SH-SY5Y (cell line): ENCODE measurements around the gene SFI1.

ENCODE experiments used
- GATA2 ChIP-seq: IDR thresholded peaks from 2 replicates; pipeline ENCODE4 v1.6.1; 2011; ENCODE audit warnings: mild to moderate bottlenecking, low read depth, low read length
- GATA3 ChIP-seq: IDR thresholded peaks from 2 replicates; pipeline ENCODE4 v1.6.1; 2011; ENCODE audit warnings: low read depth, mild to moderate bottlenecking, low read length, moderate library complexity

Gene SFI1

DNA sequence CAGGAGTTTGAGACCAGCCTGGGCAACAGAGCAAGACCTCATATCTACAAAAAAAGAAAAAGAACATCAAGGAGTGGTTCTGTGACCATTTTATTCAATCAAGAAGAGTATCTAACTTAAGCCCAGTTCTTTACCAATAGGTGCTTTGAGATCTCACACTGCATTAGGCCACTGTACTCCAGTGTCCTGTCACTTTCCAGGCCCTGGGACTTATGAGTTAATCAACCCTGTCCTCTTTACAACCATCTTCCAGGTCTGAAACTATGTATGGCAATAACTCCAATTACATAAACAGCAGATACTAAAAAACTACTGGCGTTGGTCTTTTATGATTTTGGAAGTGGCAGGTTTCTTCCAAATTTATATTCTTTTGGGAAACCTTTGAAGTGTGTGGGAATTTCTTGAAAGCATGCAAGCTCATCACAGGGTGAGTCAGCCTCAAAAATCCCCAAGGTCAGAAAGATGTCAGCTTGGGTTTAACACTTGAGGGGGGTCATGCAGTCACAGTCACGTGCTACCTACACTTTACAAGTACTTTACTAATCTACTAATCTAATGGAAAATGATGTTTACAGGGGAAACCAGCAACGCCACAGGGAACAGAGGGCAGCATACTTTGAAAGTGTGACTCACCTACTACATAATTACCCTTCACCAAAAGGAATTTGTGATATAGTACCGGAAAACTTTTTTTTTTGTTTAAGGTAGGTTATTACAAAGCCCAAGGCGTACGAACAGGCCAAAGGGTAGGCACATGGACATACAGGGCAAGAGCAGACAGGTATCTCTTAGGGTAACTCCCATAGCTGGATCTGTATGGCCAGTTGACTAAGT, 150.1 kb downstream of the SFI1 start:
- TF ChIP-seq GATA3 (no peak), GATA2 (no peak)

DNA sequence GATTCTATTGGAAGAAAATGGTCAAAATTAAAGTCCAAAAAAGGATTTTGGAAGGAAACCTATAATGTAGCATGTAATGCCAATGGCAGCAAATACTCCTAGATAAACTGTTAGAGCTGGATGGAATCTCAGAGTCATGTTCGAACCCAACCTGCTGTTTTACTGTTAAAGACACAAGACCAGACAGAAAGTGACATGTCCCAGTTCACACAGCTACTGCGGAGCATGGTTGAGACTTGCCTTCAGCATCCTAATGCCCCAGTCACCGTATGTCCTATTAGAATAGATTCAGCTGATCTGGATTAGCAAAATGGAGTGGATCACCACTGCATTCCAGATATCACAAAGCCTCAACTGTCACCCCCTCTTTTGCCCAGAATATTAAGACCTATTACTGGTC, 150.7 kb downstream of the SFI1 start:
- TF ChIP-seq GATA2: no peak
- no peak for TF ChIP-seq GATA3

DNA sequence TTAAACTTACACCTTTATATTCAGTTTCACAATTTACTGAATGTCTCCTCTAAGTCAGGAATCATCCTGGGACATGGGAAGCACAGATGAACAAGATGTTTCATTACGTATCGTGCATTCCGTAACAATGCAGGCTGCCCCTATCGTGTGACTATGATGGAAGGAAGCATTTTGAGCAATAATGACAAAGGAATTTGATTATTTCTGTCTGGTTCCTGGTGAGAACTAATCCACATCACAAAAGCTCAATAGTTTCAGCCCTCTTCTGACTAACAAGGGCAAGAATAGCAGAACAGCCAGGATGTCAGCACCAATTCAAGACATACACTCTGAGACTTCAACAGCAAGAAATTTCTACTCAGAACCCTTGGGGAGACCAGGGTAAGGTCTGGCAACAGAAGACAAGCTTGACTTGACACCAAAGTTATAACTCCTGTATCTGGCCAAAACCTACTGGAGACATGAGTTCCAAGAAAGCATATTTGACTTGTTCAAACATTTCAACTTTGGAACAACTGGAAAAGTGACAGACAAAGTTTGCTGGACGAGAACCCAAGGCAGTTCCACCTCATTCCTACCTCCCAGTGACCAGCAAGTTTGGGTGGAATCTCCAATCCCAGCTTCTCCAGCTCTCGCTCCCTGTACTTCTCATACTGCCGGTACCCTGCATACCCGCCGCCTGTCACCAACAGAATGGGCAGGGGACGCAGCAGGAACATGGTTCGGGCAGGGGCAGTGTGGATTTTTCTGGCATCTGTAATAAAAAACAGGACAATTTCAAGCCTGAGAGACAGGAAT, 151.4 kb downstream of the SFI1 start:
- TF ChIP-seq GATA2 (no peak), GATA3 (no peak)

DNA sequence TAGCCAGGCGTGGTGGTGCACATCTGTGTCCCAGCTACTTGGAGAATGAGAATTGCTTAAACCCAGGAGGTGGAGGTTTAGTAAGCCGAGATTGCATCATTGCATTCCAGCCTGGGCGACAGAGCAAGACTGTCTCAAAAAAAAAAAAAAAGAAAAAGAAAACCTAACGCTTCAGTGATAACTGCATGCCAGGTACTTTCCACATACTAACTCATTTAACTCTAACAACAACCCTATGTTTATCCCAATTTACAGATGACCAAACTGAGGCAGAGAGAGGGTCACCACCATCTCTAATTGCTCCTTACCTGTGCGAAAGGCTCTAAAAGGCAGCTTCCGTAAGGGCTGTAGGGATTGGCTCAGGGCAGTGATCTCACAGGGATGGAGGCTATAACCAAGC, 154.1 kb downstream of the SFI1 start:
- TF ChIP-seq GATA2 (no peak), GATA3 (no peak)

DNA sequence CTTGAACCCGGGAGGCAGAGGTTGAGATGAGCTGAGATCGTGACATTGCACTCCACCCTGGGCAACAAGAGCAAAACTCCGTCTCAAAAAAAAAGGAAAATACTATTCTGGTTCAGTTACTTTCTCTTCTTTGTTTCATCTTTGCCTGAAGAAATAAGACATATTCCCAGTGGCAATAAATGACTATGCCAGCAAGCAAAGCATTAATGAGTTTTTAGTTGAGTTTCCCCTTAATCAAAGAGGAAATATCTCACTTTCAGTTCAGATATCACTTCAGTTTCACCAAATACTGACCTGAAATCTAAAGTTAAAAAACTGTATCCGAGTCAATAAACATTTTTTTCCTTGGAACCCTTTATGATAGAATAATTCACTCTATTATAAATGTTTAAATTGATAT, 155.3 kb downstream of the SFI1 start:
- TF ChIP-seq GATA2 (no peak), GATA3 (no peak)

DNA sequence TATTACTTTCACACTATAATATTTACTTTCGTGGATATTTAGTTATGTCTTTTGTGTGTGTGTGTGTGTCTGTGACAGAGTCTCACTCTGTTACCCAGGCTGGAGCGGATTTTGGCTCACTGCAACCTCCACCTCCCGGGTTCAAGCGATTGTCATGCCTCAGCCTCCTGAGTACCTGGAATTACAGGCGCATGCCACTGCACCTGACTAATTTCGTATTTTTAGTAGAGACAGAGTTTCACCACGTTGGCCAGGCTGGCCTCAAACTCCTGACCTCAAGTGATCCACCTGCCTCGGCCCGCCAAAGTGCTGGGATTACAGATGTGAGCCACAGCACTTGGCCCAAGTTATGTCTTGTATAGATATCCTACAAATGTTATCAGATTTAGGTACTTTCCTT, 155.8 kb downstream of the SFI1 start:
- TF ChIP-seq GATA3 (no peak), GATA2 (no peak)

DNA sequence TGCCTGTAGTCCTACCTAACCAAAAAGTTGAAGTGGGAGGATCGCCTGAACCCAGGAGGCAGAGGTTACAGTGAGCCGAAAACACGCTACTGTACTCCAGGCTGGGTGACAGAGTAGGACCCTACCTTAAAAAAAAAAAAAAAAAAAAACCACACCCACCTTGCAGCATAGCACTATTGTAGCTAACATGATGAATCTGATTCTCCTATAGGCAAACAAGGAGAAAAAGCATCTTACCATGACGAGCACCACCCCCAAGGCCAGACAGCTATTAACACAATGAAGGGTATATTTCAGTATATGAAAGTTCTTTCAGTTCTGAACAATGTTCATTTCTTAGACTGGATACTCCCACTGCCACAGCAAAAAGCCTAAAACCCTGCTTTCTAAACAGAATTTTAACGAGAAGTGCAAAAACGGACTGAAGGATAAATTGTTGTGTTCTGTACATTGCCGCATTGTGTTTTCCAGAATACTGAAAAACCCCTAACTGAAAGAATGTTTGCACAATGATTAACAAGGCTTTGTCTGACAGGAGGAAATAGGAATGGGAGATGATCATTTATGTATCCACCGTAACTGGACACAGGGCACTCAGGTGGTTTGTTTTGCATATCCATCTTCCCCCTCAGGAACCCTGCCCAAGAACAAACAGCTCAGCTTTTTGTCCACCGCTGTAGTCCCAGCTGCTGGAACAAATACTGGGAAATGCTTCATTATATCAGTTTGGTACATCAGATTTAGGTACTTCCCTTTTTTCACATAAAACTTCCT, 156.8 kb downstream of the SFI1 start:
- TF ChIP-seq GATA2 (no peak), GATA3 (no peak)

DNA sequence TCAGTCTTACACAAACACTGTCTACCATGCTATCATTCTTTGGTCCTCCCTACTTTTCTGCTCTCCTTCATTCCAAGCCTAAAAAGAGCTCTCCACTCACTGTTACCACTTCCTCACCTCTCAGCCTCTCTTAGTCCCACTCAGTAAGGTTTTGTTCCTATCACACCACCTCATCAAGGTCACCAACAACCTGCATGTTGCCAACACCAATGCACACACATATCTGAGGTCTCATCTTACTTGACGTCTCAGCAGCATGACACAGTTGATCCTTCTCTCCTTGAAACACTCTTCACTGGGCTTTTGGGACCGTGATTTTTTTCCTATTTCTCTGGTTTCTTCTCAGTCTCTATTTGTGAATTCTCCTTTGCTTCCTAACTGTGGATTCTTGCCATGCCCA, 157.6 kb downstream of the SFI1 start:
- TF ChIP-seq GATA2: no peak
- TF ChIP-seq GATA3: no peak

DNA sequence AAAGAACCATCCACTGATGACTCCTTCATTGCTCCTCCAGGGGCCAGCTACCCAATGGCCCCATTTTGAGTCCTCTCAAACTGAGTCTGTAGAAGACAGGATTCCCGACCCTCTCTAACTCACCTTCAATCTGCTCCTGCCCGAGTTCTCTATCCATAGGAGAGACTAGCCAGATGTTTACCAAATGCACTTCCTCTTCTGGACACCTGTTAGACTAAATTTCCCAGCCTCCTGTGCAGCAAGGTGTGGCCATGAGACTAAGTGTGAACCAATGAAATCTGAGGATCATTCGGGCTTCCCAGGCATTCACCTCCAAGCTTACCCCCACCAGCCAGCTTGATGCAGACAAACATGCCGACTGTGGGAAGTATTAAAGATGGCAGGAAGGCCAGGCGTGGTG, 158.1 kb downstream of the SFI1 start:
- TF ChIP-seq GATA3 (no peak), GATA2 (no peak)

DNA sequence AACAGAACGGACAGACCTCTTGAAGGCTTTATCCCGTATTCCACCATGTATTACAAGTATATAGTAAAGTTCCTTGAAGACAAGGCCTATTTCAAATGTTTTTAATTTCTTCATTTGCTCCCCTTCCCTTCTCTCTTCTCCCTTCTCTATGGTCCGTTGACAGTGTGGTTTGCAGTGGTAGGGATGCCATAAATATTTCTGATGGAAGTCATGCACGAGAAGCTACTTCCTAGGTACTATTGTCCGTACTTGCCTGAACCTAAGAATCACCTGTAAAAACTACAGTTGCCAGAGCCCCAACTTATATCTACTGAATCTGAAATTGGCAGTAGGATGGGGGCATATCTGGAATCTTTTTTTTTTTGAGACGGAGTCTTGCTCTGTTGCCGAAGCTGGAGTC, 162.9 kb downstream of the SFI1 start:
- TF ChIP-seq GATA2 (no peak), GATA3 (no peak)

DNA sequence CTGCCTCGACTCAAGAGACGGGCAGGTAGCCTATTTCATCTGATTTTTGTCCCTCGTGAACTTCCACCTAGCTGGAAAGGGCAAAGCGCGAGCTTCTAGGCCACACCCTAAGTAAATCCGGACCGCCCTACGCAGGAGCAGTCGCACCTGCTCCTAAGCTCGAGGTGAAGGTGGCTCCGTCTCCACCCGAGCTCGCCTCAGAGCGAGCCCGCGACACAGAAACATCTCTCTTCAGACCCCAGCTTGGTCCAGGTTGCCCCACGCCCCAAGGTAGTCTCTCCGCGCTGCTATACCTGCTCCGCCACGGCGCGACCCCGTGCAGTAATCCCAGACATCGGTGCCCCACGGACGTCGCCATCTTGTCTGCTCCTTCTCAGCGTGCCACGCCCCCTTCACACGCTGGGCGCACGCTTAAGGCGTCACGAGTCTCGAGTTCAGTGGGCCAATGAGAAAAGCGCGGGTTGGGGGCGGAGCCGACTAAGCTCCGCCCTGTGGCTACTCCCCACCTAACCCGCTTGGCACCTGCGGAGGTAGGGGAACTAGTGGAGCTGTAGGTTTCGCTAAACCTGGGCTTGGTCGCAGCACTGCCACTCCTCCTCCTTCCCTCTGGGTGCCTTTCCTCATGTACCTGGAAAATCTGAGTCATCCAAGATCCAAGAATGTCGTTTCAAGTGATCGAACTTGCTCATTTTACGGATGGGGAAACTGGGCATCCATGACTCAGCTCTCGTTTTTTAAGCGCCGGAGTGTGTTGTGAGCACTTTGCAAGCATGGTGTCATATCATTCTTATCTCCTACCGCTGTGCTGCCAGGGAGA, 165.7 kb downstream of the SFI1 start, which contains the start of gene PISD:
PISD (minus strand) TSS at position 365 of the 817 bp plus-strand sequence; CDS start at position 358, 7 bp downstream.
- no peak for TF ChIP-seq GATA2
- TF ChIP-seq GATA3: no peak

DNA sequence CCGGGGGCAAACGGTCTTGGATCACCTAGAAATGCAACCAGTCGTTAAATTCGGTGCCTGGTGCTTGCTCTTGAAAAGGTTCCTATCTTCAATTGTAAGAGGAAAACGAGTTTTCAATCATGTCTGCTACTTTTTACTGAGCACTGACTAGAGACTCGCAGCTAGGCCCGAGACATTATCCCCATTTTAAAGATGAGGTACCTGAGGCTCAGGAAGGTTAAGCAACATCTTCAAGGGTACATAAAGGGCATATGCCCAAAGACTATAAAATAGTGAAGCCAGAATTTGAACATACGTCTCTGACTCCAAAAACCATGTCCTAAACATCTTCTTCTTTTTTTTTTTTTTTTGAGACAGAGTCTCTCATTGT, 166.3 kb downstream of the SFI1 start:
- TF ChIP-seq GATA2 (no peak), GATA3 (no peak)
